Measurements from ENCODE around the gene AGBL1.

Gene AGBL1

GRCh38 chr15:86865920-86866319 lies 786.2 kb downstream of the AGBL1 start:
- TF ChIP-seq ZNF324 (tag by site-specific recombination; IDR thresholded peaks at IDR 0.05) (no peak), RBAK (tag by site-specific recombination; IDR thresholded peaks at IDR 0.05) (no peak), ZNF544 (tag by site-specific recombination; IDR thresholded peaks at IDR 0.05) (no peak), ZNF138 (tag by site-specific recombination; IDR thresholded peaks at IDR 0.05; ENCODE audit: borderline replicate concordance) (no peak), ZNF423 (tag by site-specific recombination; IDR thresholded peaks at IDR 0.05) (no peak), ZNF623 (tag by site-specific recombination; IDR thresholded peaks at IDR 0.05) (no peak), ZBTB49 (tag by site-specific recombination; IDR thresholded peaks at IDR 0.05; ENCODE audit: low read depth) (no peak), ZNF677 (tag by site-specific recombination; IDR thresholded peaks at IDR 0.05) (no peak), TRIM28 (IDR thresholded peaks at IDR 0.05; ENCODE audit: borderline replicate concordance, low read length) (no peak), ZBTB11 (tag by site-specific recombination; conservative IDR thresholded peaks at IDR 0.05; ENCODE audit: low read depth) (no peak), ZNF555 (tag by site-specific recombination; conservative IDR thresholded peaks at IDR 0.05) (no peak), ZNF426 (tag by site-specific recombination; IDR thresholded peaks at IDR 0.05) (no peak), ZNF146 (tag by site-specific recombination; IDR thresholded peaks at IDR 0.05) (no peak), ZNF221 (tag by site-specific recombination; IDR thresholded peaks at IDR 0.05; ENCODE audit: borderline replicate concordance) (no peak), ZNF394 (tag by site-specific recombination; IDR thresholded peaks at IDR 0.05; ENCODE audit: borderline replicate concordance) (no peak)
- H3K36me3 ChIP-seq (ENCODE audit: control insufficient read depth in 2 of 2, insufficient read depth in 1 of 2, low read length in 2 of 2), result no peaks in the 10 kb centered on the region
- H3K4me1 ChIP-seq (ENCODE audit: control insufficient read depth, insufficient read depth, low read length), result 0 out of 2 replicates have a peak, but pooled peaks cover under 1% of the 10 kb centered on the region
- H3K27ac ChIP-seq (ENCODE audit: extremely low read depth, low read depth, low read length), result no peak overlapping the region
- no peak overlapping the region for H3K4me3 ChIP-seq (ENCODE audit: low read depth, low read length)
- ChIA-PET POLR2A (no interaction called here), CTCF (interaction anchor here (1.1 to 1.4 kb wide), 2 partner anchors 12 to 29 kb away, joined by 3 read pairs; no protein-coding TSS in a partner anchor)
- H3K9me3 ChIP-seq (ENCODE audit: control insufficient read depth, insufficient read depth, low read depth, low read length), result no peaks in the 10 kb centered on the region

GRCh38 chr15:86870846-86871245 lies 791.2 kb downstream of the AGBL1 start:
- Histone ChIP-seq H3K27ac (ENCODE audit: extremely low read depth, low read depth, low read length) (no peak overlapping the region), H3K36me3 (ENCODE audit: control insufficient read depth in 2 of 2, insufficient read depth in 1 of 2, low read length in 2 of 2) (no peaks in the 10 kb centered on the region), H3K4me1 (ENCODE audit: control insufficient read depth, insufficient read depth, low read length) (peaks cover 6% of the 10 kb centered on the region; the same call in 1 of the 2 replicates), H3K9me3 (ENCODE audit: control insufficient read depth, insufficient read depth, low read depth, low read length) (no peaks in the 10 kb centered on the region; the same call in 1 of the 2 replicates), H3K4me3 (ENCODE audit: low read depth, low read length) (no peak overlapping the region)
- CTCF ChIA-PET, result interaction anchor here (0.6 to 0.9 kb wide), 2 partner anchors 38 to 1006 kb away, joined by 3 read pairs; no protein-coding TSS in a partner anchor
- POLR2A ChIA-PET, result no interaction called here
- TF ChIP-seq ZNF600 (tag by site-specific recombination; IDR thresholded peaks at IDR 0.05), result no peak
- TF ChIP-seq SCRT2 (tag by site-specific recombination; IDR thresholded peaks at IDR 0.05), result no peak
- no peak for TF ChIP-seq ZNF155 (tag by site-specific recombination; IDR thresholded peaks at IDR 0.05)
- TF ChIP-seq ZNF184 (tag by site-specific recombination; IDR thresholded peaks at IDR 0.05), result no peak
- no peak for TF ChIP-seq PRDM6 (tag by site-specific recombination; IDR thresholded peaks at IDR 0.05)
- TF ChIP-seq ZNF670 (tag by site-specific recombination; IDR thresholded peaks at IDR 0.05; ENCODE audit: low read depth), result no peak
- TF ChIP-seq ZNF513 (tag by site-specific recombination; IDR thresholded peaks at IDR 0.05), result no peak
